C1 segment of cervical spinal cord (tissue), 14 donors: ENCODE data around the gene CHCHD1.
"Not testable (repeated sequence)": the region's sequence is repeated elsewhere in the genome, so short reads cannot be mapped to it uniquely, and the experiment has no call there.

Experiments used
- DNase-seq, 14 donors: peaks; one replicate each; lab custom pipeline; 2025; lab: John Stamatoyannopoulos, UW

Gene CHCHD1

GRCh38 chr10:73768881-73769280 is 13.0 kb upstream of the CHCHD1 start:
- no peak for DNase-seq

GRCh38 chr10:73769396-73769795 is 12.5 kb upstream of the CHCHD1 start:
- no peak for DNase-seq

- peak in 1 of 14 donors; percentile 34 for DNase-seq
These were observed 10.0 kb upstream of the CHCHD1 start for GRCh38 chr10:73771722-73772280.

GRCh38 chr10:73772281-73773151 is 9.3 kb upstream of the CHCHD1 start:
- DNase-seq, result peak in 13 of 14 donors; percentile 61 to 93 (median 84)

- DNase-seq, result peak in 4 of 14 donors; percentile 37 to 50 (median 48)
These were observed 8.5 kb upstream of the CHCHD1 start for GRCh38 chr10:73773152-73773879.

- no peak for DNase-seq
These were observed 7.2 kb upstream of the CHCHD1 start for GRCh38 chr10:73774637-73775036.

- DNase-seq, result no peak
These were observed 2.8 kb upstream of the CHCHD1 start for GRCh38 chr10:73779018-73779417.

- no peak for DNase-seq
These were observed 2.2 kb upstream of the CHCHD1 start for GRCh38 chr10:73779539-73780197.

GRCh38 chr10:73780301-73780700 is 1.5 kb upstream of the CHCHD1 start:
- DNase-seq, result no peak

GRCh38 chr10:73780966-73781365 is 882 bp upstream of the CHCHD1 start:
- DNase-seq, result no peak

GRCh38 chr10:73781548-73781878 is 335 bp upstream of the CHCHD1 start:
- no peak for DNase-seq

GRCh38 chr10:73782749-73783085 is 869 bp downstream of the CHCHD1 start:
- DNase-seq, result no peak

- peak; percentile 47 to 99 (median 91) for DNase-seq
These were observed 3.4 kb downstream of the CHCHD1 start, which contains the start of gene ZSWIM8 for GRCh38 chr10:73785211-73785720. Gene ZSWIM8, plus strand, starts transcription at chr10:73785606. Its CDS starts 273 bp downstream, at chr10:73785879.

GRCh38 chr10:73785721-73786511 is 4.1 kb downstream of the CHCHD1 start:
- peak in 2 of 14 donors; percentile 62 to 63 for DNase-seq

- DNase-seq, result no peak
These were observed 4.7 kb downstream of the CHCHD1 start for GRCh38 chr10:73786512-73786885.

- DNase-seq, result not testable (repeated sequence)
These were observed 5.4 kb downstream of the CHCHD1 start for GRCh38 chr10:73787031-73787800.

GRCh38 chr10:73788864-73789658 is 7.2 kb downstream of the CHCHD1 start:
- no peak for DNase-seq

- no peak for DNase-seq
These were observed 7.8 kb downstream of the CHCHD1 start for GRCh38 chr10:73789659-73790055.

GRCh38 chr10:73790886-73791625 is 9.2 kb downstream of the CHCHD1 start:
- DNase-seq, result no peak
